Islet of Langerhans (tissue), 1 donor: ENCODE measurements around the gene SHISA9.

Experiments
- FAIRE-seq: peaks from one replicate; lab custom pipeline; 2011; peaks lifted over from hg19 to GRCh38; lab: Jason Lieb, UNC

The SHISA9 gene

DNA sequence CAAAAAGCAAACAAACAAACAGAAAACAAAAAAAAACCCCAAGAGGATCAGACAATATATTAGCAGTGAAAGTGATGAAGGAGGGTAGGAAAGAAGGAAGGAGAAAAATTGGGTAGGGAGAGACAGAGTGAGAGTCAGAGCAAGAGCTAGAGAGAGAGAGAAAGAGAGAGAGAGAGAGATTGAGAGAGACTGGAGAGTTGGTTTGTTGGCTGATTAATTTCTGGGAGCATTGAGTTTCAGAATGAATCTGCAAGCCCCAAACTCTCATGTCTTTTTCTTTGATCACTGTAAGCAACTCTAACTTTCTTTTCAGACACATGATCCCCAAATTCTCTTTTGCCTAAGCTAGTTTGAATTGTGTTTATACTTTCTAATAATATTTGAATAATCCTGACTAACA is 388.1 kb downstream of the SHISA9 start:
- no peak for FAIRE-seq
